A673 (cell line): ENCODE results near the gene SCD5. TPM values are rescaled to one million over a fixed set of nuclear protein-coding genes. Genes with fewer than 3 reads are reported as not detected.
A peak's percentile ranks its signal among the peaks of the same experiment; 100 is the strongest.

Experiments
- BruUV-seq: library from RNA; stranded (reverse); fragments of 400-500 nt; replicated peaks from 2 replicates; lab custom pipeline; 2021; lab: Mats Ljungman, UMichigan
- CTCF ChIA-PET: fragments of 300-600 bp; sonication (Branson Sonifier 250); formaldehyde crosslinking; loops from one replicate; lab custom pipeline; 2022; ENCODE audit warnings: antibody characterized with exemption; lab: Charles Lee
- POLR2A ChIA-PET: fragments of 300-600 bp; sonication (Branson Sonifier 250); formaldehyde crosslinking; loops from one replicate; lab custom pipeline; 2022; ENCODE audit warnings: antibody characterized with exemption; ENCODE audit not compliant: low non-redundant PET; lab: Charles Lee
- DNase-seq: peaks from one replicate; pipeline ENCODE4 v3.0.0-alpha.2; 2015; ENCODE audit warnings: low spot score
- H3K27ac ChIP-seq: fragments of 200-600 bp; sonication (generic); 2 replicates; pipeline ENCODE4 v1.5.1; 2016; ENCODE audit warnings: mixed run types, low read depth, mild to moderate bottlenecking, mixed read lengths, antibody characterized with exemption, low read length; ENCODE audit not compliant: poor library complexity, severe bottlenecking
- H3K27me3 ChIP-seq: fragments of 200-600 bp; sonication (generic); replicated peaks from 2 replicates; pipeline ENCODE4 v1.6.1; 2017; ENCODE audit warnings: mixed run types, low read depth, mild to moderate bottlenecking, mixed read lengths, antibody characterized with exemption, low read length; ENCODE audit not compliant: insufficient read depth, poor library complexity
- H3K36me3 ChIP-seq: fragments of 200-600 bp; sonication (generic); 2 replicates; pipeline ENCODE4 v1.6.1; 2016; ENCODE audit warnings: mixed run types, mild to moderate bottlenecking, mixed read lengths, antibody characterized with exemption, low read length; ENCODE audit not compliant: insufficient read depth, poor library complexity, severe bottlenecking
- H3K4me1 ChIP-seq: fragments of 200-600 bp; sonication (generic); 2 replicates; pipeline ENCODE4 v1.6.1; 2017; ENCODE audit warnings: mixed run types, mild to moderate bottlenecking, mixed read lengths, antibody characterized with exemption, low read length; ENCODE audit not compliant: insufficient read depth, poor library complexity, severe bottlenecking
- H3K4me3 ChIP-seq: fragments of 200-600 bp; sonication (generic); 2 replicates; pipeline ENCODE4 v1.5.1; 2016; ENCODE audit warnings: low read depth, mixed run types, mild to moderate bottlenecking, mixed read lengths, low read length; ENCODE audit not compliant: poor library complexity, severe bottlenecking
- H3K9me3 ChIP-seq: fragments of 200-600 bp; sonication (generic); 2 replicates; pipeline ENCODE4 v1.6.1; 2016; ENCODE audit warnings: mixed run types, low read depth, mild to moderate bottlenecking, mixed read lengths, antibody characterized with exemption, low read length; ENCODE audit not compliant: poor library complexity, severe bottlenecking
- EZH2 ChIP-seq: fragments of 200-600 bp; sonication (generic); IDR thresholded peaks from 2 replicates; pipeline ENCODE4 v1.6.1; 2017; ENCODE audit warnings: borderline replicate concordance, low read depth, mild to moderate bottlenecking, mixed read lengths, antibody characterized with exemption, low read length; ENCODE audit not compliant: poor library complexity, severe bottlenecking
- intact Hi-C: fragments of 100-400 bp; cut with micrococcal nuclease; formaldehyde crosslinking; loops from one replicate; pipeline ENCODE4 v1.10.0; 2022; ENCODE audit not compliant: unreplicated experiment
- total RNA-seq: library from RNA; stranded (reverse); gene quantifications from 2 replicates; pipeline ENCODE4 v1.2.3, GENCODE V29; 2021
- TF ChIP-seq, protein P1 (sequence below): fragments of 300-800, 200-600 bp; sonication (generic); conservative IDR thresholded peaks from 2 replicates; pipeline ENCODE4 v1.5.1; 2017; ENCODE audit warnings: low read depth, mild to moderate bottlenecking, antibody characterized with exemption, low read length, moderate library complexity, mixed read lengths

Gene SCD5
- total RNA-seq, 1 experiment from 2014 or later, result 15.8 TPM

GRCh38 chr4:82797405-82798111 lies 1.0 kb downstream of the SCD5 start:
- Histone ChIP-seq H3K4me3 (peak overlapping the region; percentile 66), H3K36me3 (no peaks in the 10 kb centered on the region), H3K27me3 (no peaks in the 10 kb centered on the region), H3K27ac (no peak overlapping the region), H3K9me3 (no peaks in the 10 kb centered on the region), H3K4me1 (no peaks in the 10 kb centered on the region)
- no peak for DNase-seq
- intact Hi-C loops, result no loop called here
- CTCF ChIA-PET, result no interaction called here
- no peak for TF ChIP-seq EZH2
- TF ChIP-seq, protein P1, sequence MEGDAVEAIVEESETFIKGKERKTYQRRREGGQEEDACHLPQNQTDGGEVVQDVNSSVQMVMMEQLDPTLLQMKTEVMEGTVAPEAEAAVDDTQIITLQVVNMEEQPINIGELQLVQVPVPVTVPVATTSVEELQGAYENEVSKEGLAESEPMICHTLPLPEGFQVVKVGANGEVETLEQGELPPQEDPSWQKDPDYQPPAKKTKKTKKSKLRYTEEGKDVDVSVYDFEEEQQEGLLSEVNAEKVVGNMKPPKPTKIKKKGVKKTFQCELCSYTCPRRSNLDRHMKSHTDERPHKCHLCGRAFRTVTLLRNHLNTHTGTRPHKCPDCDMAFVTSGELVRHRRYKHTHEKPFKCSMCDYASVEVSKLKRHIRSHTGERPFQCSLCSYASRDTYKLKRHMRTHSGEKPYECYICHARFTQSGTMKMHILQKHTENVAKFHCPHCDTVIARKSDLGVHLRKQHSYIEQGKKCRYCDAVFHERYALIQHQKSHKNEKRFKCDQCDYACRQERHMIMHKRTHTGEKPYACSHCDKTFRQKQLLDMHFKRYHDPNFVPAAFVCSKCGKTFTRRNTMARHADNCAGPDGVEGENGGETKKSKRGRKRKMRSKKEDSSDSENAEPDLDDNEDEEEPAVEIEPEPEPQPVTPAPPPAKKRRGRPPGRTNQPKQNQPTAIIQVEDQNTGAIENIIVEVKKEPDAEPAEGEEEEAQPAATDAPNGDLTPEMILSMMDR, result no peak
- POLR2A ChIA-PET, result no interaction called here
- no TSS peak for BruUV-seq

DNA sequence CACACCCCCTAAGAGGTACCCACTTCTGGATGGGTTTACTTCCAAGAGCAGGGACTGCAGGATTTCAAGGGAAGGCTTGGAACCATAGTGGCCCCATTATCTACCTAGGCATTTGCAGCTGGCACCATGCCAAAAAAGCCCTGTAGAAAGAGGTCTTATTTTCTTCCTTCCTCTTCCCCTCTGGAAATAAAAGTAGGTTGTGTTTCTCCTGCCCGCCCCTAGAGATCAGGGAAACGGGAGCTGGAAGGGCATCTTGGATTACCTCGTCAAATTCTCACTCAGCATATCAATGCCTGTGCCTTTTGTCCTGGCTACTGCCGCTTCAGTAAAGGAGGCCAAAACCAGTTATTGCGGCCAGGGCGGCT lies 1.6 kb downstream of the SCD5 start:
- Histone ChIP-seq H3K27me3 (no peaks in the 10 kb centered on the region), H3K9me3 (no peaks in the 10 kb centered on the region), H3K36me3 (no peaks in the 10 kb centered on the region), H3K4me1 (no peaks in the 10 kb centered on the region), H3K4me3 (peak overlapping the region; percentile 66), H3K27ac (no peak overlapping the region)
- TF ChIP-seq, protein P1, result no peak
- no peak for TF ChIP-seq EZH2
- ChIA-PET CTCF (no interaction called here), POLR2A (no interaction called here)
- no peak for DNase-seq
- intact Hi-C loops, result no loop called here
- BruUV-seq, result no TSS peak

- BruUV-seq, result no TSS peak
- CTCF ChIA-PET, result no interaction called here
- H3K27ac ChIP-seq, result no peak overlapping the region
- H3K27me3 ChIP-seq, result no peaks in the 10 kb centered on the region
- POLR2A ChIA-PET, result no interaction called here
- no peaks in the 10 kb centered on the region for H3K4me1 ChIP-seq
- H3K9me3 ChIP-seq, result no peaks in the 10 kb centered on the region
- intact Hi-C loops, result no loop called here
- no peak for DNase-seq
- TF ChIP-seq, protein P1, result no peak
- no peak for TF ChIP-seq EZH2
- H3K36me3 ChIP-seq, result no peaks in the 10 kb centered on the region
- H3K4me3 ChIP-seq, result no peak overlapping the region
Observed at GRCh38 chr4:82792912-82793649, 5.5 kb downstream of the SCD5 start.
